B cell (primary cell): ENCODE measurements around the gene ZMYM4. TPM values are rescaled to one million over a fixed set of nuclear protein-coding genes. Genes with fewer than 3 reads are reported as not detected.

Experiments
- ATAC-seq: fragments of 200-7000 bp; cut with Tn5 transposase; one replicate; pipeline ENCODE4 v1.10.0; 2021; ENCODE audit warnings: low read depth, mild to moderate bottlenecking, moderate number of reproducible peaks, moderate library complexity
- CTCF ChIA-PET: fragments of 350-600 bp; sonication (Branson Sonifier 250); formaldehyde crosslinking; loops from one replicate; lab custom pipeline; 2021; ENCODE audit warnings: antibody characterized with exemption, inconsistent platforms; lab: Charles Lee
- POLR2A ChIA-PET: fragments of 350-600 bp; sonication (Branson Sonifier 250); formaldehyde crosslinking; loops from one replicate; lab custom pipeline; 2021; ENCODE audit warnings: antibody characterized with exemption; lab: Charles Lee
- DNase-seq: peaks from one replicate; pipeline ENCODE4 v3.0.0; 2013
- H2AFZ ChIP-seq: 2 replicates; pipeline ENCODE4 v1.6.1; 2012; ENCODE audit warnings: mild to moderate bottlenecking, low read depth, low read length; ENCODE audit not compliant: insufficient read depth, poor library complexity, severe bottlenecking
- H3K27ac ChIP-seq, 2 donors: 1 replicate in 1 of 2; 2 replicates in 1 of 2; pipeline ENCODE4 v1.5.1; 2012 to 2013; ENCODE audit warnings: low read length in 2 of 2, mild to moderate bottlenecking in 2 of 2, moderate library complexity in 1 of 2
- H3K27me3 ChIP-seq, 4 experiments: fragments of 200-600 bp in 1 of 4; sonication (generic) in 1 of 4; replicated peaks in 1 of 4; 1 replicate in 2 of 4; 2 replicates in 2 of 4; pipeline versions ENCODE4 v1.6.1 to v1.7.0; 2013 to 2016; ENCODE audit warnings: low read length in 3 of 4, mild to moderate bottlenecking in 2 of 4, mixed read lengths in 1 of 4, moderate library complexity in 1 of 4; ENCODE audit not compliant: insufficient read depth in 4 of 4, control insufficient read depth in 3 of 4; ENCODE audit errors: control extremely low read depth in 1 of 4
- H3K36me3 ChIP-seq, 2 experiments: replicated peaks in 1 of 2; 1 replicate in 1 of 2; 2 replicates in 1 of 2; pipeline versions ENCODE4 v1.6.1 to v1.7.1; 2013; ENCODE audit warnings: low read length in 1 of 2; ENCODE audit not compliant: insufficient read depth in 2 of 2, control insufficient read depth in 1 of 2; ENCODE audit errors: control extremely low read depth in 1 of 2, extremely low read depth in 1 of 2
- H3K4me1 ChIP-seq, 2 donors: fragments of 200-600 bp in 1 of 2; sonication (generic) in 1 of 2; 1 replicate in 1 of 2; 2 replicates in 1 of 2; pipeline versions ENCODE4 v1.5.1 to v1.6.1; 2013 to 2017; ENCODE audit warnings: low read length in 2 of 2; ENCODE audit not compliant: control insufficient read depth in 2 of 2, insufficient read depth in 2 of 2
- H3K4me2 ChIP-seq: replicated peaks from 2 replicates; pipeline ENCODE3; 2012; ENCODE audit warnings: mild to moderate bottlenecking, low read depth, low read length; ENCODE audit not compliant: poor library complexity, severe bottlenecking
- H3K4me3 ChIP-seq, 5 experiments: fragments of 200-600 bp in 1 of 5; sonication (generic) in 1 of 5; 1 replicate in 3 of 5; 2 replicates in 2 of 5; pipeline versions ENCODE4 v1.5.1 to v1.7.0; 2011 to 2016; ENCODE audit warnings: low read length in 4 of 5, mild to moderate bottlenecking in 4 of 5, low read depth in 2 of 5, control low read depth in 1 of 5, moderate library complexity in 1 of 5; ENCODE audit not compliant: insufficient read depth in 1 of 5; ENCODE audit errors: control extremely low read depth in 1 of 5, extremely low read depth in 1 of 5
- H3K79me2 ChIP-seq: fragments of 200-600 bp; sonication (generic); one replicate; pipeline ENCODE4 v1.6.0; 2016; ENCODE audit warnings: low read length; ENCODE audit not compliant: control insufficient read depth, insufficient read depth
- H3K9ac ChIP-seq: fragments of 200-600 bp; sonication (generic); 2 replicates; pipeline ENCODE4 v1.6.1; 2017; ENCODE audit warnings: mild to moderate bottlenecking, low read length, moderate library complexity
- H3K9me3 ChIP-seq, 3 donors: one replicate each; pipeline versions ENCODE4 v1.6.1 to v1.7.1; 2013; ENCODE audit warnings: low read length in 2 of 3; ENCODE audit not compliant: control insufficient read depth in 2 of 3, insufficient read depth in 1 of 3; ENCODE audit errors: control extremely low read depth in 1 of 3
- H4K20me1 ChIP-seq: 2 replicates; pipeline ENCODE4 v1.6.0; 2012; ENCODE audit warnings: mild to moderate bottlenecking, low read length; ENCODE audit not compliant: insufficient read depth, control insufficient read depth, poor library complexity, severe bottlenecking
- H3K27ac Mint-ChIP-seq: one replicate; pipeline ENCODE4 v1.8.0; 2021; ENCODE audit warnings: mixed read lengths
- H3K27me3 Mint-ChIP-seq: one replicate; pipeline ENCODE4 v1.8.0; 2021; ENCODE audit warnings: mixed read lengths
- H3K4me1 Mint-ChIP-seq: one replicate; pipeline ENCODE4 v1.8.0; 2021; ENCODE audit warnings: mixed read lengths
- H3K4me3 Mint-ChIP-seq: one replicate; pipeline ENCODE4 v1.8.0; 2021; ENCODE audit warnings: mixed read lengths
- H3K9me3 Mint-ChIP-seq: one replicate; pipeline ENCODE4 v1.8.0; 2022; ENCODE audit warnings: mixed read lengths; ENCODE audit not compliant: insufficient read depth
- EZH2 ChIP-seq: IDR thresholded peaks from 2 replicates; pipeline ENCODE4 v1.6.1; 2012; ENCODE audit warnings: borderline replicate concordance, low read depth, mild to moderate bottlenecking, moderate library complexity, low read length; ENCODE audit not compliant: insufficient read depth, poor library complexity, severe bottlenecking
- WGBS: methylation state at CpG from one replicate; pipeline ENCODE4 v1.1.5; 2013; ENCODE audit warnings: missing lambda C conversion rate; ENCODE audit not compliant: insufficient coverage; 5-methylcytosine and 5-hydroxymethylcytosine counted together
- intact Hi-C: fragments of 100-400 bp; cut with micrococcal nuclease; formaldehyde crosslinking; loops from one replicate; pipeline ENCODE4 v1.10.0; 2022
- polyA plus RNA-seq: library from polyadenylated mRNA; depleted of rRNA; stranded (reverse); fragments of >200 nt; gene quantifications from 2 replicates; pipeline ENCODE4 v1.2.3, GENCODE V29; 2012
- total RNA-seq, 2 donors: library from RNA; stranded (reverse); fragments of 120-200 nt in 1 of 2; gene quantifications; 1 replicate in 1 of 2; 2 replicates in 1 of 2; pipeline versions ENCODE4 v1.2.3 to v1.2.4, GENCODE V29; 2013 to 2022
- TF ChIP-seq, protein P1 (sequence below): fragments of 200-600 bp; IDR thresholded peaks from one replicate; pipeline ENCODE4 v1.8.0; 2022; ENCODE audit warnings: antibody characterized with exemption, mild to moderate bottlenecking

The ZMYM4 gene
- total and polyA plus RNA-seq, 2 donors (not counting 1 experiment from before 2014, with no cell fraction given), result 7.2 to 45.2 TPM

DNA sequence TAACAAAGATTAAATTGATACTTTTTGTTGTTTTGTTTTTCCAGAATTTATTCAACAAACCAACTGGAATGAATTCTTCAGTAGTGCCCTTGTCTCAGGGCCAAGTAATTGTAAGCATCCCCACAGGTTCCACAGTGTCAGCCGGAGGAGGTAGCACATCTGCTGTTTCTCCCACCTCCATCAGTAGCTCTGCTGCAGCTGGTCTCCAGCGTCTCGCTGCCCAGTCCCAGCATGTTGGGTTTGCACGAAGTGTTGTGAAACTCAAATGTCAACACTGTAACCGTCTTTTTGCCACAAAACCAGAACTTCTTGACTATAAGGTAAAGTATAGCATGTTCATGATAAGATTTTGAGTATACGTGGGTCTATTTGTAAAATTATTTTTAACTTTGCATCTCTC, 118.5 kb downstream of the ZMYM4 start:
- Mint-ChIP-seq H3K27ac (no peak overlapping the region), H3K4me3 (no peak overlapping the region), H3K27me3 (no peaks in the 10 kb centered on the region), H3K4me1 (no peaks in the 10 kb centered on the region), H3K9me3 (no peaks in the 10 kb centered on the region)
- H3K4me1 ChIP-seq, result no peaks in the 10 kb centered on the region
- H4K20me1 ChIP-seq, result no peaks in the 10 kb centered on the region
- no peak overlapping the region for H3K4me3 ChIP-seq
- no peaks in the 10 kb centered on the region for H3K27me3 ChIP-seq
- no peak overlapping the region for H2AFZ ChIP-seq
- H3K36me3 ChIP-seq, result peaks cover 0 to 35% of the 10 kb centered on the region in 2 experiments
- no peaks in the 10 kb centered on the region for H3K9me3 ChIP-seq
- no peak overlapping the region for H3K4me2 ChIP-seq
- ChIA-PET POLR2A (no interaction called here), CTCF (no interaction called here)
- WGBS, result 100% methylated on average over 1 of the region's 6 CpGs
- H3K9ac ChIP-seq, result no peak overlapping the region
- ATAC-seq (no peak), DNase-seq (no peak)
- intact Hi-C loops, result no loop called here
- no peaks in the 10 kb centered on the region for H3K79me2 ChIP-seq
- no peak overlapping the region for H3K27ac ChIP-seq
- TF ChIP-seq, protein P1, sequence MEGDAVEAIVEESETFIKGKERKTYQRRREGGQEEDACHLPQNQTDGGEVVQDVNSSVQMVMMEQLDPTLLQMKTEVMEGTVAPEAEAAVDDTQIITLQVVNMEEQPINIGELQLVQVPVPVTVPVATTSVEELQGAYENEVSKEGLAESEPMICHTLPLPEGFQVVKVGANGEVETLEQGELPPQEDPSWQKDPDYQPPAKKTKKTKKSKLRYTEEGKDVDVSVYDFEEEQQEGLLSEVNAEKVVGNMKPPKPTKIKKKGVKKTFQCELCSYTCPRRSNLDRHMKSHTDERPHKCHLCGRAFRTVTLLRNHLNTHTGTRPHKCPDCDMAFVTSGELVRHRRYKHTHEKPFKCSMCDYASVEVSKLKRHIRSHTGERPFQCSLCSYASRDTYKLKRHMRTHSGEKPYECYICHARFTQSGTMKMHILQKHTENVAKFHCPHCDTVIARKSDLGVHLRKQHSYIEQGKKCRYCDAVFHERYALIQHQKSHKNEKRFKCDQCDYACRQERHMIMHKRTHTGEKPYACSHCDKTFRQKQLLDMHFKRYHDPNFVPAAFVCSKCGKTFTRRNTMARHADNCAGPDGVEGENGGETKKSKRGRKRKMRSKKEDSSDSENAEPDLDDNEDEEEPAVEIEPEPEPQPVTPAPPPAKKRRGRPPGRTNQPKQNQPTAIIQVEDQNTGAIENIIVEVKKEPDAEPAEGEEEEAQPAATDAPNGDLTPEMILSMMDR, result no peak
- TF ChIP-seq EZH2, result no peak

DNA sequence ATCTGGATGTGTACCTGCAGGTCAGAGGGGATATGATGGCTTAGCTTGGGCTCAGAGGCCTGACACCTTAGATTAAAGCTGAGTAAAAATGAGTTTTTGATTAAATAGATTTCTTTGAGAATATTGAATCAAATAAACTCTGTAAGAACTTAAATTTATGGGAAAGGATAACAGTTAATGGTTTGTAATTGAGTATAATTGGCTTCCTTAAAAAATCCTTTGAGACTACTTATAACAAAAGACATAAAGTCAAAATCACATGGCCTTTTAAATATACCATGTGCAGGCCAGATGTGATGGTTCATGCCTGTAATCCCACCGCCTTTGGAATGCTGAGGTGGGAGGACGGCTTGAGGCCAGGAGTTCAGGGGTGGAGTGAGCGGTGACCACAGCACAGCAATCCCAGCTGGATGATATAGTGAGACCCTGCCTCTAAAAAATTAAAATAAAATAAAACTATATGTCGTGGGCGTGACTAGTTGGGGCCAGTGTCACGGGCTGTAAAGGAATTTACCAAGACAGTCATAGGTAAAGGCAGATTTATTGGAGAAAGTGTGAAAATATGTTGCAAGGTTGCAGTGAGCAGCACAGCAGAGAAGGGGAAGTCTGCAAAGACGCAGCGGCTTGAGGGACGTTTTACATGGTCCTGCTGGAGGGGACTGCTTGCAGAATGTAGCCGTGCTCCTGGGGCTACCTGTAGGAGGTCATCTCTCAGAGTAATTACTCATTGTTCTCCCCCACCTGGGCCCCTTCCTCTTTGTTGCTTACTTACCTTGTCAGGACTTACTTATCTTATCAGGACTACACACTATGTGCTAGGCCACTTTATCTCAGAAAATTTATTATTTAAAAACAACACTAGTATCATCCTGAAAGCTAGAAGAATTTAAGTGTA, 122.3 kb downstream of the ZMYM4 start:
- POLR2A ChIA-PET, result no interaction called here
- TF ChIP-seq EZH2, result no peak
- TF ChIP-seq, protein P1, result no peak
- Histone ChIP-seq H3K4me3 (no peak overlapping the region), H3K27me3 (no peaks in the 10 kb centered on the region), H2AFZ (no peak overlapping the region), H4K20me1 (no peaks in the 10 kb centered on the region), H3K79me2 (no peaks in the 10 kb centered on the region), H3K27ac (no peak overlapping the region), H3K4me2 (no peak overlapping the region), H3K9me3 (no peaks in the 10 kb centered on the region), H3K36me3 (peaks cover 0 to 59% of the 10 kb centered on the region in 2 experiments), H3K9ac (no peak overlapping the region), H3K4me1 (no peaks in the 10 kb centered on the region)
- no peaks in the 10 kb centered on the region for H3K27me3 Mint-ChIP-seq
- H3K4me3 Mint-ChIP-seq, result no peak overlapping the region
- no peak overlapping the region for H3K27ac Mint-ChIP-seq
- no peaks in the 10 kb centered on the region for H3K9me3 Mint-ChIP-seq
- intact Hi-C loops, result no loop called here
- ATAC-seq (no peak), DNase-seq (no peak)
- 96% methylated on average over 8 of the region's 10 CpGs for WGBS
- H3K4me1 Mint-ChIP-seq, result no peaks in the 10 kb centered on the region
- CTCF ChIA-PET, result no interaction called here
